Mucosa of descending colon (tissue), 3 donors: ENCODE data around the gene ICAM1. TPM values are rescaled to one million over a fixed set of nuclear protein-coding genes. Genes with fewer than 3 reads are reported as not detected.

Source experiments
- ATAC-seq: fragments of 200-7000 bp; cut with Tn5 transposase; one replicate; pipeline ENCODE4 v1.9.1; 2020; ENCODE audit warnings: mild to moderate bottlenecking, moderate library complexity
- DNase-seq, 3 donors: peaks; one replicate each; pipeline ENCODE4 v3.0.0-alpha.2; 2020
- H3K36me3 ChIP-seq: fragments of 200-600 bp; one replicate; pipeline ENCODE4 v1.8.0; 2021; ENCODE audit warnings: low read depth, mild to moderate bottlenecking
- H3K4me1 ChIP-seq: fragments of 200-600 bp; one replicate; pipeline ENCODE4 v1.8.0; 2021; ENCODE audit warnings: low read depth, mild to moderate bottlenecking
- H3K4me3 ChIP-seq: fragments of 200-600 bp; one replicate; pipeline ENCODE4 v1.8.0; 2021; ENCODE audit warnings: mild to moderate bottlenecking
- H3K9me3 ChIP-seq: fragments of 200-600 bp; one replicate; pipeline ENCODE4 v1.8.0; 2021; ENCODE audit warnings: mild to moderate bottlenecking
- intact Hi-C, 2 donors: fragments of 100-400 bp; cut with DNase I in 1 of 2; cut with micrococcal nuclease in 1 of 2; formaldehyde crosslinking; loops; one replicate each; pipeline versions ENCODE4 v1.11.0 to v1.11.1; 2022; cut with DNase I, micrococcal nuclease
- total RNA-seq, 3 donors: library from RNA; stranded (reverse); fragmentation: NEBNext Ultra II Directional in 2 of 3; extraction: Animal tissue kit (Norgen Biotek cat#: 25700) in 2 of 3; gene quantifications; one replicate each; pipeline versions ENCODE4 v1.2.1 to v1.2.4, GENCODE V29; 2021 to 2023
- TF ChIP-seq, protein P1 (sequence below): fragments of 200-600 bp; IDR thresholded peaks from one replicate; pipeline ENCODE4 v1.8.0; 2022; ENCODE audit warnings: antibody characterized with exemption, mild to moderate bottlenecking
- donor health status: DM: no; HTN: no; CAD: no; lungs with moderate emphysema.
- donor health status: DM: no; HTN: no; CAD: no.
- donor health status: DM: no; HTN: yes; CAD: no.

ICAM1 gene
- total RNA-seq, 3 donors from 2014 or later: 10.7 to 13.9 (median 13.4) TPM

DNA sequence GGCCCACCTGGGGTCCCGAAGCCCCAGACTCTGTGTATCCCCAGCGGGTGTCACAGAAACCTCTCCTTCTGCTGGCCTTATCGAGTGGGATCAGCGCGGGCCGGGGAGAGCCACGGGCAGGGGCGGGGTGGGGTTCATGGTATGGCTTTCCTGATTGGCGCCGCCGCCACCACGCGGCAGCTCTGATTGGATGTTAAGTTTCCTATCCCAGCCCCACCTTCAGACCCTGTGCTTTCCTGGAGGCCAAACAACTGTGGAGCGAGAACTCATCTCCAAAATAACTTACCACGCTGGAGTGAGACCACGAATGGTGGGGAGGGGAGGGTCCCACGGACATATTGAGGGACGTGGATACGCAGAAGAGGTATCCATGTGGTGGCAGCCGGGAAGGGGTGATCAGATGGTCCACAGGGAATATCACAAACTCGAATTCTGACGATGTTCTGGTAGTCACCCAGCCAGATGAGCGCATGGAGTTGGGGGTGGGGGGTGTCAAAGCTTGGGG, 17.8 kb downstream of the ICAM1 start:
- ATAC-seq (peak; percentile 41), DNase-seq (peak; percentile 59 to 68 (median 66))
- H3K9me3 ChIP-seq: no peaks in the 10 kb centered on the region
- no peaks in the 10 kb centered on the region for H3K36me3 ChIP-seq
- no peak overlapping the region for H3K4me3 ChIP-seq
- TF ChIP-seq, protein P1, sequence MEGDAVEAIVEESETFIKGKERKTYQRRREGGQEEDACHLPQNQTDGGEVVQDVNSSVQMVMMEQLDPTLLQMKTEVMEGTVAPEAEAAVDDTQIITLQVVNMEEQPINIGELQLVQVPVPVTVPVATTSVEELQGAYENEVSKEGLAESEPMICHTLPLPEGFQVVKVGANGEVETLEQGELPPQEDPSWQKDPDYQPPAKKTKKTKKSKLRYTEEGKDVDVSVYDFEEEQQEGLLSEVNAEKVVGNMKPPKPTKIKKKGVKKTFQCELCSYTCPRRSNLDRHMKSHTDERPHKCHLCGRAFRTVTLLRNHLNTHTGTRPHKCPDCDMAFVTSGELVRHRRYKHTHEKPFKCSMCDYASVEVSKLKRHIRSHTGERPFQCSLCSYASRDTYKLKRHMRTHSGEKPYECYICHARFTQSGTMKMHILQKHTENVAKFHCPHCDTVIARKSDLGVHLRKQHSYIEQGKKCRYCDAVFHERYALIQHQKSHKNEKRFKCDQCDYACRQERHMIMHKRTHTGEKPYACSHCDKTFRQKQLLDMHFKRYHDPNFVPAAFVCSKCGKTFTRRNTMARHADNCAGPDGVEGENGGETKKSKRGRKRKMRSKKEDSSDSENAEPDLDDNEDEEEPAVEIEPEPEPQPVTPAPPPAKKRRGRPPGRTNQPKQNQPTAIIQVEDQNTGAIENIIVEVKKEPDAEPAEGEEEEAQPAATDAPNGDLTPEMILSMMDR: no peak
- intact Hi-C loops: no loop called here
- H3K4me1 ChIP-seq: peaks cover 59% of the 10 kb centered on the region

DNA sequence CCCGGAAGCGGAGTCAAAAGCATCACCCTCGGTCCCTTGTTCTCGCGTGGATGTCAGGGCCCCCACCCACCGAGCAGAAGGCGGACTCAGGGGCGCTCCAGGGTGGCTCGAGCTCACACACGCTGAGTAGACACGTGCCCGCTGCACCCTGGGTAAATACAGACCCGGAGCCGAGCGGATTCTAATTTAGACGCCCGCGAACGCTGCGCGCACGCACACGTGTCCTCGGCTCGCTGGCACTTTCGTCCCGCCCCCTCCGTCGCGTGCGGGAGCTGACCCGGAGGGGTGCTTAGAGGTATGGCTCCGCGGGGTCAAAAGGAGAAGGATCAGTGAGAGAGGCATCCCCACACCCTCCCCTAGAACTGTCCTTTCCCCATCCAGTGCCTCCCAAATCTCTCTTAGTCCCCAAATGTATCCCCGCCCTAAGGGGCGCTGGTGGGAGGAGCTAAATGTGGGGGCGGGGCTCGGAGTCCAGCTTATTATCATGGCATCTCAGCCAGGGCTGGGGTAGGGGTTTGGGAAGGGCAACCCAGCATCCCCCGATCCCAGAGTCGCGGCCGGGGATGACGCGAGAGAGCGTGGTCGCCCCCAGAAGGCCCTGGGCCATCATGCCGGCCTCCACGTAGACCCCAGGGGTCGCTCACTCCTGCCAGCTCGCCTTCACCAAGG, 18.4 kb downstream of the ICAM1 start:
- no peaks in the 10 kb centered on the region for H3K9me3 ChIP-seq
- H3K4me3 ChIP-seq: no peak overlapping the region
- H3K36me3 ChIP-seq: no peaks in the 10 kb centered on the region
- H3K4me1 ChIP-seq: peaks cover 59% of the 10 kb centered on the region
- TF ChIP-seq, protein P1: no peak
- intact Hi-C loops: no loop called here
- DNase-seq: peak; percentile 45 to 68 (median 59)
- ATAC-seq: peak; percentile 9

DNA sequence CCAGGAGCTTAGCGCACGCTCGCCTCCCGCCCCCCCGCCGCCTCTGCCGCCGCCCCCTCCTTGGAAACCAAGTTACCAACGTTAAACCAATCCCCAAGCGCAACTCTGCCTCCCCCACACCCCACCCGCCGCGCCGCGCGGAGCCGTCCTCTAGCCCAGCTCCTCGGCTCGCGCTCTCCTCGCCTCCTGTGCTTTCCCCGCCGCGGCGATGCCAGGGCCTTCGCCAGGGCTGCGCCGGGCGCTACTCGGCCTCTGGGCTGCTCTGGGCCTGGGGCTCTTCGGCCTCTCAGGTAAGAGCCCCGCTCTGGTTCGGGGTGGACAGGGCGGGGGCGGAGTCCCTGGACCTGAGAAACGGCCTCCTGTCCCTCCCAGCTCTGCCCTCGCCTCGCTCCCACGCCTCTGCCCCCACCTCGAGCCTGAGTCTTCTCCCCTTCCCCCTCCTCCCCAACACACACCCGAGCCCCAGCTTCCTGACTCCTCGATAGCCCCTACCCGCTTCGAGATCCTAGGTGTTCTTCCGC, 19.0 kb downstream of the ICAM1 start, which contains the start of gene ICAM5:
Gene ICAM5, plus strand, starts transcription at position 117 of the 521 bp plus-strand sequence. Its CDS starts 92 bp downstream, at position 209.
- Histone ChIP-seq H3K9me3 (no peaks in the 10 kb centered on the region), H3K4me3 (no peak within 1 kb of the TSS), H3K36me3 (no peaks in the 10 kb centered on the region), H3K4me1 (peaks cover 60% of the 10 kb centered on the region)
- no peak for ATAC-seq
- intact Hi-C loops: no loop called here
- DNase-seq: peak in 1 of 3 donors; percentile 59
- TF ChIP-seq, protein P1: no peak

DNA sequence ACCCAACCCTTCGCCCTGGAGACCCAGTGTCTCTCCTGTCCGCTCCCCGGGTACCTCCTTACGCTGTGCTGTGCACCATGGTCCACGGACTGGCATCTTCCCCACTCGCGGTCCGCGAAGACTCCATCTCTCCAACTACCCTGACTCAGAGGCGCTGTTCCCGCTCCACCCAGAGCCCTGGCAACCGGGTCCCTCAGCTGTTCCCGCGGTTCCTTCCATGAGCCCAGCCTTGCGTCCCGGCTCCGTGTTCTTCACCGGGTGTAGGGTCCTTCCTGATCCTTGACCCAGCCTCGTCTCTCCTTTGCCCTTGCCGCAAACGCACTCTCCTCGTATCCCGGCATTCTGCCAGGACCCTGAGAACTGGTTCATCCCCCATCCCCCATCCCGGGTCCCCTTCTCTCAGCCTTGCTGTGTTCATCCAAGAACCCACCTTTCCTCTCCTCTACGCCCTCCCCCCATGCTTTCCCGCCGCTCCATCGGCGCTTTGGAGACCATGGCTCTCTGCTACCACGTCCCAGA, 19.5 kb downstream of the ICAM1 start:
- intact Hi-C loops: no loop called here
- no peaks in the 10 kb centered on the region for H3K9me3 ChIP-seq
- TF ChIP-seq, protein P1: no peak
- peaks cover 65% of the 10 kb centered on the region for H3K4me1 ChIP-seq
- no peak for DNase-seq
- H3K4me3 ChIP-seq: no peak overlapping the region
- ATAC-seq: no peak
- no peaks in the 10 kb centered on the region for H3K36me3 ChIP-seq

DNA sequence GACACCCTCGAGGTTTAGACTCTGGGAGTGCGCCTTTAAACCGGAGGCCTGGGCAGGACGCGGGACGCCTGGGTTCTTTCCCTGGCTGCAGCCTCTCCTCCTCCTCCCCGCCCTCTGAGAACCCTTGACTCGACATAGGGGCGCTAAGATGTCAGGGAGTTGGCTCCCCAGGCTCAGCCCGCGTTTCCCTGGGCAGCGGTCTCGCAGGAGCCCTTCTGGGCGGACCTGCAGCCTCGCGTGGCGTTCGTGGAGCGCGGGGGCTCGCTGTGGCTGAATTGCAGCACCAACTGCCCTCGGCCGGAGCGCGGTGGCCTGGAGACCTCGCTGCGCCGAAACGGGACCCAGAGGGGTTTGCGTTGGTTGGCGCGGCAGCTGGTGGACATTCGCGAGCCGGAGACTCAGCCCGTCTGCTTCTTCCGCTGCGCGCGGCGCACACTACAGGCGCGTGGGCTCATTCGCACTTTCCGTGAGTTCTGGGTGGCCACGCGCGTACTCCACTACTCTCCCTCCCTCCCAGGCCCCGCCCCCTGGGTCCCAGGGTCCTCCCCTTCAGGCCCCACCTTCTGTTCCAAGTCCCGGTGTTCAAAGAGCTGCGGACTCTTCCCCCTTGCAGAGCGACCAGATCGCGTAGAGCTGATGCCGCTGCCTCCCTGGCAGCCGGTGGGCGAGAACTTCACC, 20.1 kb downstream of the ICAM1 start:
- H3K4me3 ChIP-seq: no peak overlapping the region
- TF ChIP-seq, protein P1: no peak
- H3K36me3 ChIP-seq: no peaks in the 10 kb centered on the region
- H3K9me3 ChIP-seq: no peaks in the 10 kb centered on the region
- intact Hi-C loops: no loop called here
- DNase-seq (peak; percentile 66 to 86 (median 73)), ATAC-seq (peak; percentile 30)
- H3K4me1 ChIP-seq: peaks cover 70% of the 10 kb centered on the region
